Fibroblast of lung (primary cell): ENCODE results near the gene GNPTAB. TPM values are rescaled to one million over a fixed set of nuclear protein-coding genes. Genes with fewer than 3 reads are reported as not detected.

ENCODE experiments used
- DNase-seq, 2 donors: peaks; one replicate each; pipeline versions ENCODE4 v3.0.0 to v3.0.0-alpha.2; 2010; ENCODE audit warnings: low read depth in 2 of 2
- H2AFZ ChIP-seq: 2 replicates; pipeline ENCODE4 v1.5.1; 2012; ENCODE audit warnings: low read length, control low read depth, inconsistent platforms
- H3K27ac ChIP-seq: 2 replicates; pipeline ENCODE4 v1.5.1; 2011; ENCODE audit warnings: low read length, control low read depth; ENCODE audit not compliant: insufficient read depth
- H3K27me3 ChIP-seq: 2 replicates; pipeline ENCODE4 v1.5.1; 2011; ENCODE audit warnings: mild to moderate bottlenecking, low read length; ENCODE audit not compliant: control insufficient read depth, insufficient read depth
- H3K36me3 ChIP-seq: 2 replicates; pipeline ENCODE4 v1.5.1; 2011; ENCODE audit warnings: low read length; ENCODE audit not compliant: control insufficient read depth, insufficient read depth
- H3K4me1 ChIP-seq: 2 replicates; pipeline ENCODE4 v1.5.1; 2011; ENCODE audit warnings: low read length; ENCODE audit not compliant: control insufficient read depth, insufficient read depth; ENCODE audit errors: extremely low read depth
- H3K4me2 ChIP-seq: 2 replicates; pipeline ENCODE4 v1.5.1; 2011; ENCODE audit warnings: low read length, control low read depth; ENCODE audit not compliant: insufficient read depth; ENCODE audit errors: extremely low read depth
- H3K4me3 ChIP-seq, 4 experiments: fragments of 200-600 bp in 1 of 4; sonication (generic) in 1 of 4; replicated peaks in 1 of 4; 2 replicates each; pipeline ENCODE4 v1.5.1; 2011 to 2016; ENCODE audit warnings: low read length in 4 of 4, low read depth in 3 of 4, mild to moderate bottlenecking in 3 of 4, control low read depth in 2 of 4, inconsistent platforms in 1 of 4, mixed read lengths in 1 of 4; ENCODE audit not compliant: insufficient read depth in 1 of 4; ENCODE audit errors: control extremely low read depth in 1 of 4
- H3K79me2 ChIP-seq: 2 replicates; pipeline ENCODE4 v1.5.1; 2012; ENCODE audit warnings: mild to moderate bottlenecking, low read length, inconsistent platforms; ENCODE audit not compliant: control insufficient read depth, insufficient read depth
- H3K9ac ChIP-seq: 2 replicates; pipeline ENCODE4 v1.5.1; 2011; ENCODE audit warnings: mild to moderate bottlenecking, low read length, control low read depth; ENCODE audit not compliant: insufficient read depth
- H3K9me3 ChIP-seq: 2 replicates; pipeline ENCODE4 v1.5.1; 2012; ENCODE audit warnings: low read depth, low read length; ENCODE audit not compliant: control insufficient read depth, insufficient read depth
- H4K20me1 ChIP-seq: 2 replicates; pipeline ENCODE4 v1.5.1; 2011; ENCODE audit warnings: low read length; ENCODE audit not compliant: control insufficient read depth, insufficient read depth; ENCODE audit errors: extremely low read depth
- EZH2 ChIP-seq: IDR thresholded peaks from 2 replicates; pipeline ENCODE4 v1.5.1; 2012; ENCODE audit warnings: low read length, control low read depth, mild to moderate bottlenecking; ENCODE audit errors: missing control alignments
- polyA plus RNA-seq, 2 donors: library from polyadenylated mRNA; depleted of rRNA in 1 of 2; stranded (reverse) in 1 of 2; unstranded in 1 of 2; fragments of >200 nt; gene quantifications; 2 replicates each; pipeline ENCODE4 v1.2.1, GENCODE V29; 2011 to 2012; ENCODE audit warnings: missing spikeins in 1 of 2
- total RNA-seq: library from RNA; depleted of rRNA; stranded (reverse); fragments of >200 nt; gene quantifications from 2 replicates; pipeline ENCODE4 v1.2.1, GENCODE V29; 2014
- TF ChIP-seq, protein P1 (sequence below), 2 donors: IDR thresholded peaks in 1 of 2; conservative IDR thresholded peaks in 1 of 2; 1 replicate in 1 of 2; 2 replicates in 1 of 2; pipeline ENCODE4 v1.5.1; 2011 to 2012; ENCODE audit warnings: low read length in 2 of 2, control low read depth in 1 of 2, inconsistent platforms in 1 of 2, low read depth in 1 of 2, mild to moderate bottlenecking in 1 of 2

GNPTAB gene
- total and polyA plus RNA-seq, 2 donors (not counting 1 experiment from before 2014, with no cell fraction given) = 49.7 to 58.4 TPM

- Histone ChIP-seq H3K9ac (no peak overlapping the region), H3K4me2 (no peak overlapping the region), H3K4me1 (no peaks in the 10 kb centered on the region), H3K36me3 (no peaks in the 10 kb centered on the region), H3K27me3 (no peaks in the 10 kb centered on the region), H2AFZ (no peak overlapping the region), H3K9me3 (no peaks in the 10 kb centered on the region), H3K4me3 (no peak overlapping the region), H3K79me2 (peaks cover 15% of the 10 kb centered on the region), H3K27ac (no peak overlapping the region), H4K20me1 (no peaks in the 10 kb centered on the region)
- no peak for TF ChIP-seq EZH2
- TF ChIP-seq, protein P1, sequence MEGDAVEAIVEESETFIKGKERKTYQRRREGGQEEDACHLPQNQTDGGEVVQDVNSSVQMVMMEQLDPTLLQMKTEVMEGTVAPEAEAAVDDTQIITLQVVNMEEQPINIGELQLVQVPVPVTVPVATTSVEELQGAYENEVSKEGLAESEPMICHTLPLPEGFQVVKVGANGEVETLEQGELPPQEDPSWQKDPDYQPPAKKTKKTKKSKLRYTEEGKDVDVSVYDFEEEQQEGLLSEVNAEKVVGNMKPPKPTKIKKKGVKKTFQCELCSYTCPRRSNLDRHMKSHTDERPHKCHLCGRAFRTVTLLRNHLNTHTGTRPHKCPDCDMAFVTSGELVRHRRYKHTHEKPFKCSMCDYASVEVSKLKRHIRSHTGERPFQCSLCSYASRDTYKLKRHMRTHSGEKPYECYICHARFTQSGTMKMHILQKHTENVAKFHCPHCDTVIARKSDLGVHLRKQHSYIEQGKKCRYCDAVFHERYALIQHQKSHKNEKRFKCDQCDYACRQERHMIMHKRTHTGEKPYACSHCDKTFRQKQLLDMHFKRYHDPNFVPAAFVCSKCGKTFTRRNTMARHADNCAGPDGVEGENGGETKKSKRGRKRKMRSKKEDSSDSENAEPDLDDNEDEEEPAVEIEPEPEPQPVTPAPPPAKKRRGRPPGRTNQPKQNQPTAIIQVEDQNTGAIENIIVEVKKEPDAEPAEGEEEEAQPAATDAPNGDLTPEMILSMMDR (conservative IDR thresholded peaks at IDR 0.05 in 1 of 2, IDR thresholded peaks at IDR 0.05 in 1 of 2; ENCODE audit: low read depth in 1 of 2, low read length in 2 of 2) = no peak
- DNase-seq = no peak
These were observed 130.4 kb downstream of the GNPTAB start for GRCh38 chr12:101700299-101700820.

- Histone ChIP-seq H3K9ac (no peak overlapping the region), H3K4me2 (peak overlapping the region; percentile 67), H3K27ac (peak overlapping the region; percentile 69), H3K4me3 (peak overlapping the region; percentile 69 to 88 (median 84)), H3K4me1 (no peaks in the 10 kb centered on the region), H3K36me3 (no peaks in the 10 kb centered on the region), H4K20me1 (no peaks in the 10 kb centered on the region), H2AFZ (no peak overlapping the region), H3K27me3 (no peaks in the 10 kb centered on the region), H3K79me2 (peaks cover 15% of the 10 kb centered on the region), H3K9me3 (no peaks in the 10 kb centered on the region)
- DNase-seq = peak; percentile 6 to 42
- TF ChIP-seq EZH2 = no peak
- TF ChIP-seq, protein P1 (conservative IDR thresholded peaks at IDR 0.05 in 1 of 2, IDR thresholded peaks at IDR 0.05 in 1 of 2; ENCODE audit: low read depth in 1 of 2, low read length in 2 of 2) = peak in 1 of 2 donors; percentile 48
These were observed 131.9 kb downstream of the GNPTAB start for GRCh38 chr12:101698800-101699347.

DNA sequence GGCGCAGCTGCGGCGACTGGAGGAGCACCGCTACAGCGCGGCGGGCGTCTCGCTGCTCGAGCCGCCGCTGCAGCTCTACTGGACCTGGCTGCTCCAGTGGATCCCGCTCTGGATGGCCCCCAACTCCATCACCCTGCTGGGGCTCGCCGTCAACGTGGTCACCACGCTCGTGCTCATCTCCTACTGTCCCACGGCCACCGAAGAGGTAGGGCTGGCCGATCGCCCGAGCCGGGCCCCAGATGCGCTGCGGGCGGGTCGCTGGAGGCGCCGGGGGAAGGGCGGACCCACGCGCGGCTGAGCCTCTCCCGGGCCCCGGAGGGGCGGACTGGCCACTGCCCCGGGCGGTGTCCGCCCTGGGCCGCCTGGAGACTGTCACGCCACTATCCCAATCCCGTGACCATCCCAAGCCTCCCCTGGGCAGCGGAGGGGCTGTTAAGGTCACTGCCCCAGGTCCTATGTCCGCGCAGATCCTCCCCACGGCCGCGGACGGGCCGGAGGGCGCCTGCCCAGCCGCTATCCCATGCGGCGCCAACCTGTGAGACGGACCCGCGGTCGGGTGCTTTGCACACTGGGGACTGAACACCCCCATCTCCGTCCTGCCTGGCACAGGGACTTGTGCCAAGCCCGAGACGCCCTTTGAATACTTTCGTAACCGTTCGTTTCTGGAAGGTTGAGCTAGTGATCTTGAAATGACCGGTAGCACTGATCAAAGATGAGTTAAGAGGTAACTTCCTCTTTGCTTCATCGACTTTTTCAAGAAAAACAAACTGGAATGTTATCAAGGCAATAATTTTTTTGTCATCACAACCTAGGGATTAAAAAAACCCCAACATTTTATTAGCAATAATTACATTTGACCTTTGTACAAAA is 132.6 kb downstream of the GNPTAB start:
- DNase-seq = peak; percentile 31 to 46
- Histone ChIP-seq H3K4me2 (peak overlapping the region; percentile 67), H3K4me3 (peak overlapping the region; percentile 69 to 88 (median 84)), H3K79me2 (peaks cover 15% of the 10 kb centered on the region), H3K9ac (peak overlapping the region; percentile 74), H2AFZ (peak overlapping the region; percentile 90), H3K27me3 (no peaks in the 10 kb centered on the region), H3K36me3 (no peaks in the 10 kb centered on the region), H3K27ac (peak overlapping the region; percentile 69), H3K9me3 (no peaks in the 10 kb centered on the region), H3K4me1 (no peaks in the 10 kb centered on the region), H4K20me1 (no peaks in the 10 kb centered on the region)
- TF ChIP-seq EZH2 = no peak
- TF ChIP-seq, protein P1 (conservative IDR thresholded peaks at IDR 0.05 in 1 of 2, IDR thresholded peaks at IDR 0.05 in 1 of 2; ENCODE audit: low read depth in 1 of 2, low read length in 2 of 2) = no peak
